Colonic mucosa (tissue), 4 donors: Measurements from ENCODE around the gene RCAN1. TPM values are rescaled to one million over a fixed set of nuclear protein-coding genes. Genes with fewer than 3 reads are reported as not detected.
"Not testable (repeated sequence)": the region's sequence is repeated elsewhere in the genome, so short reads cannot be mapped to it uniquely, and the experiment has no call there.

Experiments used
- DNase-seq: peaks from one replicate; pipeline ENCODE4 v3.0.0-alpha.2; 2020
- H3K27ac ChIP-seq: fragments of 200-600 bp; one replicate; pipeline ENCODE4 v1.8.0; 2021
- H3K27me3 ChIP-seq: fragments of 200-600 bp; one replicate; pipeline ENCODE4 v1.8.0; 2021
- H3K36me3 ChIP-seq: fragments of 200-600 bp; one replicate; pipeline ENCODE4 v1.8.0; 2021
- H3K4me1 ChIP-seq: fragments of 200-600 bp; one replicate; pipeline ENCODE4 v1.8.0; 2021; ENCODE audit warnings: mild to moderate bottlenecking
- H3K4me3 ChIP-seq: fragments of 200-600 bp; one replicate; pipeline ENCODE4 v1.8.0; 2021
- H3K9ac ChIP-seq, 2 donors: one replicate each; pipeline ENCODE4 v1.7.0; 2013; ENCODE audit warnings: control low read depth in 2 of 2, low read depth in 2 of 2, low read length in 2 of 2
- H3K9me3 ChIP-seq: fragments of 200-600 bp; one replicate; pipeline ENCODE4 v1.8.0; 2021
- CTCF ChIP-seq: fragments of 200-600 bp; IDR thresholded peaks from one replicate; pipeline ENCODE4 v1.8.0; 2022; ENCODE audit warnings: antibody characterized with exemption, mild to moderate bottlenecking
- intact Hi-C: fragments of 100-400 bp; cut with DNase I; formaldehyde crosslinking; loops from one replicate; pipeline ENCODE4 v1.14.1; 2022
- total RNA-seq, 2 donors: library from RNA; stranded (reverse); fragmentation: NEBNext Ultra II Directional in 1 of 2; extraction: Animal tissue kit (Norgen Biotek cat#: 25700) in 1 of 2; gene quantifications; one replicate each; pipeline ENCODE4 v1.2.1, GENCODE V29; 2021
- donor health status: healthy.
- donor health status: DM: no; HTN: no; CAD: no.
- donor health status: DM: no; HTN: no; CAD: no.

Gene RCAN1
- total RNA-seq, 2 donors from 2014 or later = 38.0 to 68.7 TPM

DNA sequence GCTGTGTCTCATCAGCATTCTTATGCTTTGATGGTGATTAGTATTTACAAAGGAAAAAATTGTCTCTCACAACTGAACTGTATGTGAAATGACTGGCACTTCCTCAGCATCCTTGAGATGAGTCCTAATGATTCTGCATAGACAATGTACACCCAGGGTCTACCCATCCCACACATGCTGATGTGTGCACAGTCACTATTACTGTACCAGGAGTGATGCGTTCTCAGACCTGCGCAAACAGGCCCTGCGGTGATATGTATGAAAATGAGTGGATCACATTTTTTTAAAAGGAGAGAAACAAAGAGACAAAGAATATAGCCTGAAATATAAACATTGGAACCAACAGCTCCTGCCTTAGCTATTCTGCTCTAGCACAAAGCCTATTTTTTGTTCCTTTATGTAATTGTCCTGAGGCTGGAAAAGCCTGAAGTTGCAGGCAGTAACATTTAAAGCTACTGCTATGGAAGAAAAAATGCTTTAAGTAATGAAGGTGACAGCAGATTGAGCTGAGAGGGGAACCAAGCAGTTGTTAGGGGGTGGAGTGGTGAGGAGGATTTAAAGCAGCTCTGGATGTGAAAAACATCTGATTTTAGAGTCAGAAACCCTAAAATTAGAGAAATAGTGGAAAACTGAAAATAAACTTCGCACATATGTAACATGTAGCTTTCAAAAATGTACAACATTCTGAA is 5.5 kb downstream of the RCAN1 start:
- no peaks in the 10 kb centered on the region for H3K27me3 ChIP-seq
- no peak overlapping the region for H3K9ac ChIP-seq
- H3K4me1 ChIP-seq = no peaks in the 10 kb centered on the region
- TF ChIP-seq CTCF = no peak
- intact Hi-C loops = no loop called here
- H3K4me3 ChIP-seq = no peak overlapping the region
- H3K36me3 ChIP-seq = no peaks in the 10 kb centered on the region
- no peaks in the 10 kb centered on the region for H3K9me3 ChIP-seq
- DNase-seq = peak; percentile 0
- H3K27ac ChIP-seq = no peak overlapping the region

- H3K36me3 ChIP-seq, H3K27ac ChIP-seq, DNase-seq, H3K9ac ChIP-seq, H3K27me3 ChIP-seq, H3K4me1 ChIP-seq, intact Hi-C loops, H3K4me3 ChIP-seq, H3K9me3 ChIP-seq: not testable (repeated sequence)
Observed at GRCh38 chr21:34607376-34607775, 7.5 kb downstream of the RCAN1 start.

- no peak for DNase-seq
- intact Hi-C loops = no loop called here
- TF ChIP-seq CTCF = no peak
- no peak overlapping the region for H3K27ac ChIP-seq
- no peaks in the 10 kb centered on the region for H3K9me3 ChIP-seq
- no peaks in the 10 kb centered on the region for H3K4me1 ChIP-seq
- H3K36me3 ChIP-seq = no peaks in the 10 kb centered on the region
- no peaks in the 10 kb centered on the region for H3K27me3 ChIP-seq
- H3K4me3 ChIP-seq = no peak overlapping the region
- H3K9ac ChIP-seq = no peak overlapping the region
Observed at GRCh38 chr21:34606621-34607020, 8.3 kb downstream of the RCAN1 start.

DNA sequence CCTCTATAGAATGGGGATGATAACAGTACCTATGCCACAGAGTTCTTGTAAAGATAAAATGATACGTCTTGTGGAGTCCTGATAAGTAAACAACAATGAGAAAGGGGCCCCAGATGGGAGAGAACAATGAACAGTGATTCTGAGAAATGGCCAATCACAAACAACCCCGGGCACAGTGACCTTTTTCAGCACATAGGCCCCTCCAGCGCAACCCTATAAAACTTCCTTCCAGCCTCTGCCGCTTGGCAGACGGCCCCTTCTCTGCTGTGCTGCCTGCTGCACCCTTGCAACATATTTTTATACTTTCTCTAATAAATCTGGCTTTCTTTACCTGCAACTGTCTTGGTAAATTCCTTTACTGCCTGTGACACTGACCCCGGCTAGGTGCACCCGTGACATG is 8.9 kb downstream of the RCAN1 start:
- H3K27ac ChIP-seq = no peak overlapping the region
- H3K9me3 ChIP-seq = no peaks in the 10 kb centered on the region
- no peak for TF ChIP-seq CTCF
- H3K4me3 ChIP-seq = no peak overlapping the region
- no peaks in the 10 kb centered on the region for H3K4me1 ChIP-seq
- H3K9ac ChIP-seq = no peak overlapping the region
- intact Hi-C loops = no loop called here
- no peaks in the 10 kb centered on the region for H3K27me3 ChIP-seq
- no peak for DNase-seq
- H3K36me3 ChIP-seq = no peaks in the 10 kb centered on the region

- peak; percentile 4 for DNase-seq
- intact Hi-C loops, H3K4me1 ChIP-seq, H3K27ac ChIP-seq, H3K9me3 ChIP-seq, H3K4me3 ChIP-seq, H3K9ac ChIP-seq, H3K27me3 ChIP-seq, H3K36me3 ChIP-seq: not testable (repeated sequence)
Observed at GRCh38 chr21:34604956-34605355, 10.0 kb downstream of the RCAN1 start.

GRCh38 chr21:34604556-34604955 is 10.4 kb downstream of the RCAN1 start:
- intact Hi-C loops = no loop called here
- Histone ChIP-seq H3K9me3 (no peaks in the 10 kb centered on the region), H3K4me1 (no peaks in the 10 kb centered on the region), H3K4me3 (no peak overlapping the region), H3K27me3 (no peaks in the 10 kb centered on the region), H3K36me3 (no peaks in the 10 kb centered on the region), H3K9ac (no peak overlapping the region), H3K27ac (no peak overlapping the region)
- no peak for DNase-seq
- no peak for TF ChIP-seq CTCF
